HCT116 (cell line): ENCODE results near the gene CALR. TPM values are rescaled to one million over a fixed set of nuclear protein-coding genes. Genes with fewer than 3 reads are reported as not detected.

ENCODE experiments used
- CBX3 ChIP-seq: IDR thresholded peaks from 2 replicates; pipeline ENCODE4 v1.6.1; 2012; ENCODE audit warnings: low read depth
- CEBPB ChIP-seq: IDR thresholded peaks from 2 replicates; pipeline ENCODE4 v1.6.1; 2012; ENCODE audit warnings: low read depth
- EGR1 ChIP-seq: IDR thresholded peaks from 2 replicates; pipeline ENCODE4 v1.6.1; 2012; ENCODE audit warnings: low read depth
- JUND ChIP-seq: IDR thresholded peaks from 2 replicates; pipeline ENCODE4 v1.6.1; 2012
- POLR2A ChIP-seq: IDR thresholded peaks from 2 replicates; pipeline ENCODE4 v1.7.0; 2011; ENCODE audit warnings: borderline replicate concordance; ENCODE audit not compliant: insufficient read depth, insufficient read length; ENCODE audit errors: extremely low read depth
- POLR2AphosphoS5 ChIP-seq: IDR thresholded peaks from 2 replicates; pipeline ENCODE4 v1.6.1; 2011; ENCODE audit warnings: mild to moderate bottlenecking, low read depth, low read length, moderate library complexity
- SP1 ChIP-seq: IDR thresholded peaks from 2 replicates; pipeline ENCODE4 v1.6.1; 2012; ENCODE audit warnings: low read depth
- SRF ChIP-seq: IDR thresholded peaks from 2 replicates; pipeline ENCODE4 v1.6.1; 2012; ENCODE audit warnings: low read depth
- TCF7L2 ChIP-seq: IDR thresholded peaks from 2 replicates; pipeline ENCODE4 v1.7.0; 2011; ENCODE audit warnings: borderline replicate concordance, inconsistent platforms; ENCODE audit not compliant: insufficient read depth, insufficient read length; ENCODE audit errors: extremely low read depth
- YY1 ChIP-seq: IDR thresholded peaks from 2 replicates; pipeline ENCODE4 v1.6.1; 2011; ENCODE audit warnings: low read length, low read depth, moderate library complexity, mild to moderate bottlenecking; ENCODE audit not compliant: insufficient replicate concordance; ENCODE audit errors: extremely low read depth
- ZNF274 ChIP-seq: fragments of 200-500 bp; sonication (Bioruptor generic); IDR thresholded peaks from 2 replicates; pipeline ENCODE4 v1.6.1; 2014; ENCODE audit warnings: mild to moderate bottlenecking, low read depth, low read length, inconsistent platforms
- microRNA-seq: library from miRNA; unstranded; fragments of <30 nt; microRNA quantifications from one replicate; pipeline ENCODE4, GENCODE V29; 2016; ENCODE audit warnings: borderline number of aligned reads
- total RNA-seq: library from RNA; stranded (reverse); gene quantifications from one replicate; pipeline ENCODE4 v1.2.1, GENCODE V29; 2021; ENCODE audit not compliant: unreplicated experiment
- TF ChIP-seq, protein P1 (sequence below): IDR thresholded peaks from 2 replicates; pipeline ENCODE4 v1.6.1; 2012
- TF ChIP-seq, protein P2 (sequence below), 3 experiments: fragments of 200-600 bp in 1 of 3; sonication (generic) in 1 of 3; IDR thresholded peaks in 2 of 3; conservative IDR thresholded peaks in 1 of 3; 2 replicates each; pipeline ENCODE4 v1.5.1; 2012 to 2017; ENCODE audit warnings: low read depth in 2 of 3, low read length in 2 of 3, antibody characterized with exemption in 1 of 3, borderline replicate concordance in 1 of 3, control low read depth in 1 of 3, mild to moderate bottlenecking in 1 of 3, mixed read lengths in 1 of 3, mixed run types in 1 of 3, moderate library complexity in 1 of 3; ENCODE audit not compliant: insufficient read depth in 1 of 3
- TF ChIP-seq, protein P3 (sequence below): IDR thresholded peaks from 2 replicates; pipeline ENCODE4 v1.6.1; 2012

CALR gene
- total RNA-seq, 1 experiment from 2014 or later = 739 TPM

DNA sequence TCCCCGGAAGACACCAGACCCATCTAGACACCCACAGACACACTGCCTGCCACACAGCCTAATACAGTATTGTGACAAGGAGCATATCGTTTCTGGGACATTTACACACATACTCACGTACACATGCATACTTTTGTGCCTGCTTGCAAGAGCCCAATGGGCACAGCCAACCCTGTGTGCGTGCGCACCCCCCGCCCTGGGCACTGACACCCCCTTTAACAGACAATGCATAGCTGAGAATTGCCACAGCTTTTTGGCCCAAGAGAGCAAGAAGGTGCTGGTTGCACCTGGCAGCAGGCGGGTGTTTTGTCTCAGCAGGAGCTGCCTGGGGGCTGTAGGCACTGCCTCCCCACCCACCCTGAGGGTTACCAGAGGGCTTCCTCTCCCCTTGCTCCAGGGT, 55.2 kb downstream of the CALR start (continued):
- TF ChIP-seq, protein P1, sequence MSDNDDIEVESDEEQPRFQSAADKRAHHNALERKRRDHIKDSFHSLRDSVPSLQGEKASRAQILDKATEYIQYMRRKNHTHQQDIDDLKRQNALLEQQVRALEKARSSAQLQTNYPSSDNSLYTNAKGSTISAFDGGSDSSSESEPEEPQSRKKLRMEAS = no peak
- TF ChIP-seq SRF (no peak), POLR2AphosphoS5 (no peak), JUND (no peak), CEBPB (no peak), TCF7L2 (no peak), YY1 (no peak), CBX3 (no peak), EGR1 (no peak), SP1 (no peak), ZNF274 (no peak), POLR2A (no peak)
- TF ChIP-seq, protein P2, sequence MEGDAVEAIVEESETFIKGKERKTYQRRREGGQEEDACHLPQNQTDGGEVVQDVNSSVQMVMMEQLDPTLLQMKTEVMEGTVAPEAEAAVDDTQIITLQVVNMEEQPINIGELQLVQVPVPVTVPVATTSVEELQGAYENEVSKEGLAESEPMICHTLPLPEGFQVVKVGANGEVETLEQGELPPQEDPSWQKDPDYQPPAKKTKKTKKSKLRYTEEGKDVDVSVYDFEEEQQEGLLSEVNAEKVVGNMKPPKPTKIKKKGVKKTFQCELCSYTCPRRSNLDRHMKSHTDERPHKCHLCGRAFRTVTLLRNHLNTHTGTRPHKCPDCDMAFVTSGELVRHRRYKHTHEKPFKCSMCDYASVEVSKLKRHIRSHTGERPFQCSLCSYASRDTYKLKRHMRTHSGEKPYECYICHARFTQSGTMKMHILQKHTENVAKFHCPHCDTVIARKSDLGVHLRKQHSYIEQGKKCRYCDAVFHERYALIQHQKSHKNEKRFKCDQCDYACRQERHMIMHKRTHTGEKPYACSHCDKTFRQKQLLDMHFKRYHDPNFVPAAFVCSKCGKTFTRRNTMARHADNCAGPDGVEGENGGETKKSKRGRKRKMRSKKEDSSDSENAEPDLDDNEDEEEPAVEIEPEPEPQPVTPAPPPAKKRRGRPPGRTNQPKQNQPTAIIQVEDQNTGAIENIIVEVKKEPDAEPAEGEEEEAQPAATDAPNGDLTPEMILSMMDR (IDR thresholded peaks at IDR 0.05 in 2 of 3, conservative IDR thresholded peaks at IDR 0.05 in 1 of 3; ENCODE audit: borderline replicate concordance in 1 of 3, insufficient read depth in 1 of 3, low read depth in 2 of 3, low read length in 2 of 3) = no peak
- TF ChIP-seq, protein P3, sequence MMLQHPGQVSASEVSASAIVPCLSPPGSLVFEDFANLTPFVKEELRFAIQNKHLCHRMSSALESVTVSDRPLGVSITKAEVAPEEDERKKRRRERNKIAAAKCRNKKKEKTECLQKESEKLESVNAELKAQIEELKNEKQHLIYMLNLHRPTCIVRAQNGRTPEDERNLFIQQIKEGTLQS = no peak

Small RNA genes lying within 50 kb of the gene (microRNA-seq; reads per million reads assigned to microRNA genes)
- gene MIR5695 = not detected
- gene MIR6515 = 1.2 reads per million

Other genes with a start within 250 kb of the CALR start
- gene FBXW9, start 242.0 kb upstream of the CALR start, total RNA-seq = 14.0 TPM
- gene TNPO2, start 214.7 kb upstream of the CALR start, total RNA-seq = 81.8 TPM
- 155 TPM for gene TRIR, start 203.9 kb upstream of the CALR start, total RNA-seq
- 77.6 TPM for gene GET3, start 201.1 kb upstream of the CALR start, total RNA-seq
- gene BEST2, start 186.8 kb upstream of the CALR start, total RNA-seq = 0.10 TPM
- gene HOOK2, start 163.1 kb upstream of the CALR start, total RNA-seq = 96.3 TPM
- 194 TPM for gene JUNB, start 147.1 kb upstream of the CALR start, total RNA-seq
- 387 TPM for gene PRDX2, start 136.8 kb upstream of the CALR start, total RNA-seq
- 33.3 TPM for gene THSD8, start 136.5 kb upstream of the CALR start, total RNA-seq
- 54.5 TPM for gene RNASEH2A, start 132.0 kb upstream of the CALR start, total RNA-seq
- 25.1 TPM for gene RTBDN, start 104.0 kb upstream of the CALR start, total RNA-seq
- 28.9 TPM for gene MAST1, start 100.1 kb upstream of the CALR start, total RNA-seq
- gene DNASE2, start 57.2 kb upstream of the CALR start, total RNA-seq = 36.6 TPM
- not detected for gene KLF1, start 51.4 kb upstream of the CALR start, total RNA-seq
- gene GCDH, start 47.4 kb upstream of the CALR start, total RNA-seq = 23.2 TPM
- 0.25 TPM for gene SYCE2, start 19.3 kb upstream of the CALR start, total RNA-seq
- 129 TPM for gene FARSA, start 4.9 kb upstream of the CALR start, total RNA-seq
- gene RAD23A, start 7.3 kb downstream of the CALR start, total RNA-seq = 163 TPM
- gene GADD45GIP1, start 18.6 kb downstream of the CALR start, total RNA-seq = 35.9 TPM
- 0.25 TPM for gene DAND5, start 31.0 kb downstream of the CALR start, total RNA-seq
- 34.8 TPM for gene NFIX, start 56.9 kb downstream of the CALR start, total RNA-seq
- 2.6 TPM for gene LYL1, start 164.2 kb downstream of the CALR start, total RNA-seq
- gene TRMT1, start 178.1 kb downstream of the CALR start, total RNA-seq = 84.4 TPM
- 181 TPM for gene NACC1, start 179.7 kb downstream of the CALR start, total RNA-seq
- gene STX10, start 211.8 kb downstream of the CALR start, total RNA-seq = 149 TPM
- 247 TPM for gene IER2, start 211.8 kb downstream of the CALR start, total RNA-seq